Right atrium auricular region (tissue), 2 donors: ENCODE measurements around the gene GALNT18. TPM values are rescaled to one million over a fixed set of nuclear protein-coding genes. Genes with fewer than 3 reads are reported as not detected.

Experiments used
- DNase-seq: peaks from one replicate; pipeline ENCODE4 v3.0.0-alpha.2; 2019; ENCODE audit warnings: low spot score
- H3K27ac ChIP-seq, 2 donors: fragments of 200-600 bp; sonication (generic); 1 replicate in 1 of 2; 2 replicates in 1 of 2; pipeline ENCODE4 v1.5.1; 2016 to 2019
- H3K27me3 ChIP-seq, 2 donors: fragments of 200-600 bp; sonication (generic); one replicate each; pipeline versions ENCODE4 v1.5.1 to v1.6.0; 2017 to 2019
- H3K36me3 ChIP-seq: fragments of 200-600 bp; sonication (generic); one replicate; pipeline ENCODE4 v1.5.1; 2016
- H3K4me1 ChIP-seq, 2 donors: fragments of 200-600 bp; sonication (generic); one replicate each; pipeline versions ENCODE4 v1.5.1 to v1.6.0; 2017 to 2019
- H3K4me3 ChIP-seq, 2 donors: fragments of 200-600 bp; sonication (generic); 1 replicate in 1 of 2; 2 replicates in 1 of 2; pipeline ENCODE4 v1.5.1; 2017 to 2019; ENCODE audit warnings: mild to moderate bottlenecking in 1 of 2, moderate library complexity in 1 of 2
- H3K9me3 ChIP-seq, 2 donors: fragments of 200-600 bp; sonication (generic); one replicate each; pipeline ENCODE4 v1.5.1; 2019
- total RNA-seq, 2 donors: library from RNA; depleted of rRNA; stranded (reverse); fragments of >200 nt; gene quantifications; one replicate each; pipeline ENCODE4 v1.1.0, GENCODE V29; 2016
- TF ChIP-seq, protein P1 (sequence below), 2 donors: fragments of 200-600 bp; sonication (generic); IDR thresholded peaks; one replicate each; pipeline ENCODE4 v1.5.1; 2019; ENCODE audit warnings: antibody characterized with exemption in 2 of 2

The GALNT18 gene
- total RNA-seq, 2 donors from 2014 or later: 22.2 to 26.8 TPM

DNA sequence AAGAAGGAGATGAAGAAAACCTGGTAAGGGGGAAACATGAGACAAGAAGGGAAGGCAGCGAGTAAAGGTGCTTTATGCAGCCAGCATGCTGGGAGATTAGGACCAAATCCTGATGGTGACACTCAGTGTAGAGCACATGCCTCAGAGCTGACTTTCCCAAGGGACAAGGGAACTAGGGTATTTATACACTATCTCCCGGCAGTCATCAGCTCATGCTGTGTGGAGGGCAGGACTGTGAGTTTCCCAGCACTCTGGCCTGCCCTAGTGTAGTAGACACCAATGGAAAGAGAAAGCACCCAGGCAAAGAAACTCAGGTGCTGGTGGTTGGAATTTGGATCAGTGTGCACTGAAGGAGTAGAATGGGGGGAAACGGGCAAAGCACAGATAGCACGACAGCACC lies 140.4 kb downstream of the GALNT18 start:
- TF ChIP-seq, protein P1, sequence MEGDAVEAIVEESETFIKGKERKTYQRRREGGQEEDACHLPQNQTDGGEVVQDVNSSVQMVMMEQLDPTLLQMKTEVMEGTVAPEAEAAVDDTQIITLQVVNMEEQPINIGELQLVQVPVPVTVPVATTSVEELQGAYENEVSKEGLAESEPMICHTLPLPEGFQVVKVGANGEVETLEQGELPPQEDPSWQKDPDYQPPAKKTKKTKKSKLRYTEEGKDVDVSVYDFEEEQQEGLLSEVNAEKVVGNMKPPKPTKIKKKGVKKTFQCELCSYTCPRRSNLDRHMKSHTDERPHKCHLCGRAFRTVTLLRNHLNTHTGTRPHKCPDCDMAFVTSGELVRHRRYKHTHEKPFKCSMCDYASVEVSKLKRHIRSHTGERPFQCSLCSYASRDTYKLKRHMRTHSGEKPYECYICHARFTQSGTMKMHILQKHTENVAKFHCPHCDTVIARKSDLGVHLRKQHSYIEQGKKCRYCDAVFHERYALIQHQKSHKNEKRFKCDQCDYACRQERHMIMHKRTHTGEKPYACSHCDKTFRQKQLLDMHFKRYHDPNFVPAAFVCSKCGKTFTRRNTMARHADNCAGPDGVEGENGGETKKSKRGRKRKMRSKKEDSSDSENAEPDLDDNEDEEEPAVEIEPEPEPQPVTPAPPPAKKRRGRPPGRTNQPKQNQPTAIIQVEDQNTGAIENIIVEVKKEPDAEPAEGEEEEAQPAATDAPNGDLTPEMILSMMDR (IDR thresholded peaks at IDR 0.05): no peak
- peaks cover 0 to 31% of the 10 kb centered on the region in 2 donors for H3K4me1 ChIP-seq
- peak overlapping the region; percentile 21 to 34 for H3K27ac ChIP-seq
- no peaks in the 10 kb centered on the region for H3K36me3 ChIP-seq
- H3K27me3 ChIP-seq: no peaks in the 10 kb centered on the region
- no peak overlapping the region for H3K4me3 ChIP-seq
- no peaks in the 10 kb centered on the region for H3K9me3 ChIP-seq
- DNase-seq: no peak

DNA sequence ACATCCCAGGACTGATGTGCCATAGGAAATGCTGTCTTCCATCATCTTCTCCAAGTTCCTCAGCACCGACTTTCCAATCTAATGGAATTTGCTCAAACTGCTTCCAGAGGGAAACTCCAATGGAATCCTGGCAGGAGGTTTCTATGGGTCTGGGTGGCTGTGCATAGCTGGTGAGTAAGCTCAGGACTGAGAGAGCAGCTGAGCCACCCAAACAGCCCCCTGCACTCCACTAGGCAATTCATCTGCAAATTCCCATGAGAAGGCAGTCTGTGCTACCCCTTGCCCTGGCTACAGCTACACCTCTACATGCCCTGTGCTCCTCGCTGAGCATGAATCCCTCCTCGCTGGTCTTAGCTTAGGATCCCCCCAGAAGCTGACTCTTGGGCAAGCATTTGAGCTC lies 140.8 kb downstream of the GALNT18 start:
- peak overlapping the region in 1 of 2 donors; percentile 21 for H3K27ac ChIP-seq
- H3K4me3 ChIP-seq: no peak overlapping the region

DNA sequence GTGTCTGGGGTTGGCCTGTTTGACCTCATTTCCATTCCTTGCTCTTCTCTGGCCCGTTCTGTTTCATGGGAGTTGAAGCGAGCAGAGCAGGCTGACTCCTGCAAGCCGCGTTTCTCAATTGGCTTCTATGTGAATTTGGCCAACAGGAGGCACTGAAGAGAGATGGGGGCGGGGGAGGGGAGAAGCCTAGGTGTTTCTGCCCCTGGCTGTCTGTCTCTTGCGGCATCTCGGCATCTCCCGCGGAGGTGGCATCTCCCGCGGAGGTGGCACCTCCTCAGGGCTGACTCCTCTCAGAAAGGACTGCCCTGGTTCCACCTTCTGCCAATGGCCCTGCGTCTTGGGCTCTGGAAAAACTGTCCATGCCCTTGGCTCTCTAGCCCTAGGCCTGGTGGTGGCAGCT lies 143.1 kb downstream of the GALNT18 start:
- DNase-seq: no peak
- Histone ChIP-seq H3K9me3 (no peaks in the 10 kb centered on the region), H3K27me3 (no peaks in the 10 kb centered on the region), H3K36me3 (no peaks in the 10 kb centered on the region), H3K4me1 (peaks cover 0 to 32% of the 10 kb centered on the region in 2 donors), H3K27ac (no peak overlapping the region), H3K4me3 (no peak overlapping the region)
- TF ChIP-seq, protein P1 (IDR thresholded peaks at IDR 0.05): no peak

More for the DNA sequence above, 140.8 kb downstream of the GALNT18 start:
- DNase-seq: no peak
- TF ChIP-seq, protein P1 (IDR thresholded peaks at IDR 0.05): no peak
- Histone ChIP-seq H3K9me3 (no peaks in the 10 kb centered on the region), H3K36me3 (no peaks in the 10 kb centered on the region), H3K27me3 (no peaks in the 10 kb centered on the region), H3K4me1 (peaks cover 0 to 32% of the 10 kb centered on the region in 2 donors)

DNA sequence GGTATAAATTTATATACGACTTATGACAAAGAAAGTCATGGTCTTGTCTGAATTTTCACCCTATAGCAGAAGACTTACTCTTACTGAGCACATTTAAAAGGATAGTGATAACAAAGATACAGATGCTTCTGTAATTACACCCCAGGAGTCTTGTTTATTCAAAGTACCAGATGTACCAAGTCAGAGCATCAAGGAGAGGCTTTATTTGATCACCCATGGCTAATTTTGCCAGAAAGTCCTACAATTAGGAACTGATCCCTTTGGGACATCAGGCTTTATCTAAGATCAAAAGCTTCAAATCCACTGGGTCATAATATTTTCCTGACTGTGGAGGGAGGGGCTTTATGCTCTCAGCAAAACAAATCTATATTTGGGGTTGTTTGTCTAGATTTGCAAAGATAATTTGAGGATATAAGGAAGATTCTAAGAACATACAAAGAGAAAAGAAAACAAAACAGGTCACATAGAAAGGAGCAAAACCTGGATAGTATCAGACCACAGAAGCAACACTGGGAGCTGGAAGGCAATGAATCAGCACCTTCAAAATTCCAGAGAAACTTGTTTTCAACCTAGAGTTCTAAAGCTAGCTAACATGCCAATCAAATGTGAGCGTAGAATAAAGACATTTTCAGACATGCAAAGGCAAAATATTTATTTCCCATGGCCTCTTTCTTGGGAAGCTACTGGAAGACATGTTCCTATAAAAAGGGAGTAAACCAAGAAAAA lies 143.9 kb downstream of the GALNT18 start:
- Histone ChIP-seq H3K4me1 (peaks cover 0 to 32% of the 10 kb centered on the region in 2 donors), H3K9me3 (no peaks in the 10 kb centered on the region), H3K27me3 (no peaks in the 10 kb centered on the region), H3K27ac (no peak overlapping the region), H3K4me3 (no peak overlapping the region), H3K36me3 (no peaks in the 10 kb centered on the region)
- TF ChIP-seq, protein P1 (IDR thresholded peaks at IDR 0.05): no peak
- DNase-seq: no peak

DNA sequence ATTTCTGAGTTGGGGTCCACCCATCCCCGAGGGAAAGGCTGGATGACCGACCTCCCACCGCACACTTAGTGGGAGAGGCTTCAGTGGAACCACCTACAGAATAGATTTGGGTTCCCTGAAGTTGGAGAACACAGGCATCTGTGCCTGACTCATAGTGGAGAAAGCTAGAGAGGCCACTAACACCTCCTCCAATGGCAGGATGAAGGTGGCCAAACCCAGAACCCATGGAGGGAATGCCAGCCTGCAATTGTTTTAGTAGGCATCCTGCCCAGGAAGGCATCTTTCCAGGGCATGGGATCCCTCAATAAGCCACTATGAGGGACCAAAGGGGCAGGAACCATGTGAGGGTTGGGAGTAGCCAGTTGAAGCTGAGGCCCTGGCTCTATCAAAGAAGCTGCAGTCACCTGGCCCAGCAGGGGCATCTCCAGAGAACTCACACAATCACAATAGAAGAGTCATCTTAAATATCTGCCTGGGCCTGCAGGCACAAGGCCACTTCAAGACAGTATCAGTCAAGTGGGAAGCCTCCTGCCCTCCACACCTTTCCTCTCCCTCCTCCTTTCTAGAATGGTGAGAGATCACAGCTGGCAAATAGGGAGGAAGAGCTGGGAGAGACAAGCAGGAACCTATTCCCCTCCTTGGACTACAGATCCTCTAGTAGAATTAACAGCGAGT lies 144.7 kb downstream of the GALNT18 start:
- H3K9me3 ChIP-seq: no peaks in the 10 kb centered on the region
- no peak overlapping the region for H3K27ac ChIP-seq
- no peak overlapping the region for H3K4me3 ChIP-seq
- TF ChIP-seq, protein P1 (IDR thresholded peaks at IDR 0.05): no peak
- H3K36me3 ChIP-seq: no peaks in the 10 kb centered on the region
- no peaks in the 10 kb centered on the region for H3K27me3 ChIP-seq
- DNase-seq: no peak
- H3K4me1 ChIP-seq: peaks cover 0 to 32% of the 10 kb centered on the region in 2 donors
